HFFc6 (cell line): ENCODE data around the gene ASPSCR1. TPM values are rescaled to one million over a fixed set of nuclear protein-coding genes. Genes with fewer than 3 reads are reported as not detected.

ENCODE experiments used
- DNase-seq: peaks from one replicate; pipeline ENCODE4 v3.0.0-alpha.2; 2018
- H3K27ac Mint-ChIP-seq: 2 replicates; pipeline ENCODE4 v1.8.0; 2020; ENCODE audit warnings: mild to moderate bottlenecking, mixed read lengths
- H3K27me3 Mint-ChIP-seq: 2 replicates; pipeline ENCODE4 v1.8.0; 2021; ENCODE audit warnings: mild to moderate bottlenecking, moderate library complexity, mixed read lengths; ENCODE audit not compliant: insufficient read depth
- H3K36me3 Mint-ChIP-seq: 2 replicates; pipeline ENCODE4 v1.8.0; 2021; ENCODE audit warnings: low read depth, mixed read lengths
- H3K4me1 Mint-ChIP-seq: 2 replicates; pipeline ENCODE4 v1.8.0; 2020; ENCODE audit warnings: low read depth, mixed read lengths
- H3K4me3 Mint-ChIP-seq: 2 replicates; pipeline ENCODE4 v1.8.0; 2020; ENCODE audit warnings: mild to moderate bottlenecking, moderate library complexity, mixed read lengths
- H3K9me3 Mint-ChIP-seq: 2 replicates; pipeline ENCODE4 v1.8.0; 2020; ENCODE audit warnings: mild to moderate bottlenecking, mixed read lengths
- CTCF ChIP-seq: fragments of 200-600 bp; sonication (generic); IDR thresholded peaks from 2 replicates; pipeline ENCODE4 v1.5.0; 2021; ENCODE audit warnings: antibody characterized with exemption, mild to moderate bottlenecking
- total RNA-seq, 6 experiments: library from RNA; stranded (reverse); fragmentation: NEBNext Ultra II Directional; extraction: Animal tissue kit (Norgen Biotek cat#: 25700); gene quantifications; 2 replicates in 1 of 6; 3 replicates in 5 of 6; pipeline ENCODE4 v1.2.3, GENCODE V29; 2021

The ASPSCR1 gene
- total RNA-seq, 6 experiments from 2014 or later = 26.6 to 36.8 (median 34.7) TPM

- TF ChIP-seq CTCF = no peak
- no peak for DNase-seq
- H3K9me3 Mint-ChIP-seq = no peaks in the 10 kb centered on the region
- H3K4me3 Mint-ChIP-seq = no peak overlapping the region
- no peak overlapping the region for H3K27ac Mint-ChIP-seq
- H3K4me1 Mint-ChIP-seq = no peaks in the 10 kb centered on the region
- H3K36me3 Mint-ChIP-seq = peaks cover 4% of the 10 kb centered on the region; the same call in 1 of the 2 replicates
- peaks cover 5% of the 10 kb centered on the region; the same call in 1 of the 2 replicates for H3K27me3 Mint-ChIP-seq
Measured at GRCh38 chr17:82060614-82061013, 83.2 kb downstream of the ASPSCR1 start.

GRCh38 chr17:82061047-82061925 lies 83.9 kb downstream of the ASPSCR1 start:
- Mint-ChIP-seq H3K9me3 (no peaks in the 10 kb centered on the region), H3K36me3 (peaks cover 4% of the 10 kb centered on the region; the same call in 1 of the 2 replicates), H3K4me3 (no peak overlapping the region), H3K4me1 (no peaks in the 10 kb centered on the region), H3K27ac (no peak overlapping the region), H3K27me3 (peaks cover 8% of the 10 kb centered on the region; the same call in 1 of the 2 replicates)
- no peak for DNase-seq
- TF ChIP-seq CTCF = no peak

- no peak for TF ChIP-seq CTCF
- H3K36me3 Mint-ChIP-seq = peaks cover 4% of the 10 kb centered on the region; the same call in 1 of the 2 replicates
- no peaks in the 10 kb centered on the region for H3K9me3 Mint-ChIP-seq
- no peak overlapping the region for H3K4me3 Mint-ChIP-seq
- peaks cover 8% of the 10 kb centered on the region; the same call in 1 of the 2 replicates for H3K27me3 Mint-ChIP-seq
- no peak overlapping the region for H3K27ac Mint-ChIP-seq
- DNase-seq = no peak
- no peaks in the 10 kb centered on the region for H3K4me1 Mint-ChIP-seq
Measured at GRCh38 chr17:82062076-82062983, 84.9 kb downstream of the ASPSCR1 start.

GRCh38 chr17:82062984-82063368 lies 85.5 kb downstream of the ASPSCR1 start:
- no peak for DNase-seq
- H3K9me3 Mint-ChIP-seq = no peaks in the 10 kb centered on the region
- H3K36me3 Mint-ChIP-seq = peaks cover 4% of the 10 kb centered on the region; the same call in 1 of the 2 replicates
- no peak overlapping the region for H3K27ac Mint-ChIP-seq
- no peaks in the 10 kb centered on the region for H3K4me1 Mint-ChIP-seq
- TF ChIP-seq CTCF = no peak
- H3K4me3 Mint-ChIP-seq = no peak overlapping the region
- peaks cover 8% of the 10 kb centered on the region; the same call in 1 of the 2 replicates for H3K27me3 Mint-ChIP-seq
